H1 (cell line): Measurements from ENCODE around the gene TADA2B.

Experiments
- GABPA ChIP-seq: IDR thresholded peaks from 2 replicates; pipeline ENCODE4 v1.6.1; 2011; ENCODE audit warnings: mild to moderate bottlenecking, low read length, moderate library complexity, borderline replicate concordance; ENCODE audit not compliant: insufficient read depth
- SP4 ChIP-seq: IDR thresholded peaks from 2 replicates; pipeline ENCODE4 v1.6.1; 2012; ENCODE audit warnings: low read length, inconsistent platforms
- YY1 ChIP-seq: IDR thresholded peaks from 2 replicates; pipeline ENCODE4 v1.6.1; 2011; ENCODE audit warnings: low read depth, mild to moderate bottlenecking, low read length

DNA sequence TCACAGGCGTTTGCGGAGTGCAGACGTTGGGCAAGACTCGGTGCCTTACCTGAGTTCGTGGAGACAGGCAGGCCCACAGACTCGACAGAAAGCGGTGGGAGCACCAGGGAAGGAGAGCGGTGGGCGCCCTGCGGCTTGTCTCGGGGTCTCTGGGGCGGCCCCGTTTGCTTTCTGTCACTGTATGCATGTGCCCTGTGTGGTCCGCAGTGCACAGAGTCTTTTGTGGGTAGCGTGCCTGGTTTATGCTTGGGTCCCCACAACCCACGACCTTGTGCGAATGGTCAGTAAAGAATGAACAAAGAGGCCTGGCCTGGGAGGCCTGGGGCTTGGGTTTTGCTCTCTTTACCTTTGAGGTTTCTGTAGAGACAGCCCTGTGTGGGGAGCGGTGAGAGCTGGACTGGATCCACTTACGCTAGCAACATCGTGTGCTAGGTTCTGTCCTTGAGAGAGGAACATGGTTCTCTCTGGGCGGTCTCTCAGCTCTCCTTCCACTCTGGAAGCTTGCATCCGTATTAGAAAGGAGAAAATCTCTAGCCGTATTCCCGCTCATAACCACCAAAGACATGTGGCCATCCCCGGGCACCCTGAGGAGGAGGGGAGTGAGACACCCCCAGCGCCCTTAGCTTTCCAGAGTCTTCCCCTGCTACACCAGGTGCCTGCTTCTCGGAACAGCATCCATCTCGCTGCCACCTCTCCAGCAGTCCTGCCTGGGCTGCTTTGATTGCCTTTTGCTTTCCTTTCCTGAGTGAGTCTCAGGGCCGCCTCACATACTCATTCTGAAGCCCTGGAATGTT is 1.2 kb downstream of the TADA2B start:
- TF ChIP-seq YY1 (no peak), SP4 (no peak), GABPA (no peak)
